GM18517 (cell line): ENCODE results near the gene SMIM7.
"Not testable (repeated sequence)": the region's sequence is repeated elsewhere in the genome, so short reads cannot be mapped to it uniquely, and the experiment has no call there.

Source experiments
- ATAC-seq: cut with Tn5 transposase; IDR thresholded peaks from one replicate; pipeline ENCODE4 v1.9.1; 2021; ENCODE audit warnings: mild to moderate bottlenecking, moderate library complexity; ENCODE audit not compliant: unreplicated experiment

SMIM7 gene

DNA sequence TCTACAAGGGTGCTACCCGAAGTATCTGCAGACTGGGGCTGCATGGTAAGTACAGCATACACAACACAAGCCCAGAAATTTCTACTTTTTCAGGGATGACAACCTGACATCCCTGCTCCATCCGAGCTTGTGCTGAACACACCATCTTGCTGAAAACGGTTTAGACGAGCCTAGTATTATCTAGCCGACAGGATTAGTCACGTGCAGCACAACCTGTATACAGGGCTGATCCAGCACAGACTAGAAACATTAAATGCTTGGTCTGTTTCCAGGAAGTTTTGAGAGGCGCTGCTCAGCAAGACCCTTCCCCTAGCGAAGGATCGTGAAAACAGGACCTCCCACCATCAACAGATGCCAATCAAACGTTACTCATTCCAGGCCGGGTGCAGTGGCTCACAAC lies 4.2 kb downstream of the SMIM7 start:
- ATAC-seq: no peak

DNA sequence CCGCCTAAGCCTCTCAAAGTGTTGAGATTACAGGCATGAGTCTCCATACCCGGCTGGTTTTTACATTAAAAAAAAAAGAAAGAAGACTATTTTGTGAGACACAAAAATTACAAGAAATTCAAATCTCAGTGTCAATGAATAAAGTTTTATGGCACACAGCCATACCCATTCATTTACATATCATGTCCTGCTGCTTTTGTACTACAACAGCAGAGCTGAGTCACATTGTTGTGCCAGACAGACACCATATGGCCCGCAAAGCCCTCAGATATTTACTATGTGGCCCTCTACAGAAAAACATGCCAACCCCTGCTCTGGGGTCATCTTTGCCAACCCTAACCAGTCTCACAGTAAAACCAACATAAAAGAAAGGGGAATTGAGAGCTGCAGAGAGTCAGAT lies 5.3 kb downstream of the SMIM7 start:
- ATAC-seq: no peak

DNA sequence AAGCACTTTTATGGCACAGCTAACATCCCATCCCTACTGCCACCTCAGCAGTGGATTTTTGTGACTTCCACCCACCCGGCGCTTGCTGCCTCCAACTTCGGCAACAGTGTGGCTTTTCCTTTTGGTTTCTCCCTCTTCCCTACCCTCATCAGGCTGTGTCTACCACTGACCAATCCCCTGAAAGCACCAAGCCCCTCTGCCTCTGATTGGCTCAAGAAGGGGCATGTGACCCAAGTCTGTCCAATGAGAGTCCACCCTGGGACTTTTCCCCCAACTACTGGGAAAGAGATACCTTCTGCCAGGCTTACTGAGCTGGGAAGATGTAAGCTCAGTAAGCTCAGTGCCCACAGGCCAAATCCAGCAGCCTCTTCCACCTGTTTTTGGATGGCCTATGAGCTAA lies 5.8 kb downstream of the SMIM7 start:
- no peak for ATAC-seq

DNA sequence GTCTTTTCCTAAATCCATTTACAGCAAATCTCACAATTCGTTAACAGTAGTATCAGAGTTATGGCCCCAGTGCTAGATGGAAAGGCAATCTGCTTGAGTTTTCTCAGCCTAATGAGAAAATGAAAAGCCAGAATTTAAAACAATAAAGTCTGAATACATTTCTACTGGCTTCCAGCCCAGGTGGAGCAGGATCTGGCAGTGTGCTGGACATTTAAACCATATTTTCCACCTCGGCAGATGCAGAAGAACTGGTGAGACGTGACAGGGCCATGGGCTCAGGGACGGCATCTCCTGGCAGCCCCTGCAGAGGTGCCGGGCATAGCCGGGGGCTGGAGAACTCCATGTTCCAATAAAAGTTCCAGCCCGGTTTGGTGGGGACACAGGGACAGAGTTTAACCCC lies 7.1 kb downstream of the SMIM7 start:
- no peak for ATAC-seq

DNA sequence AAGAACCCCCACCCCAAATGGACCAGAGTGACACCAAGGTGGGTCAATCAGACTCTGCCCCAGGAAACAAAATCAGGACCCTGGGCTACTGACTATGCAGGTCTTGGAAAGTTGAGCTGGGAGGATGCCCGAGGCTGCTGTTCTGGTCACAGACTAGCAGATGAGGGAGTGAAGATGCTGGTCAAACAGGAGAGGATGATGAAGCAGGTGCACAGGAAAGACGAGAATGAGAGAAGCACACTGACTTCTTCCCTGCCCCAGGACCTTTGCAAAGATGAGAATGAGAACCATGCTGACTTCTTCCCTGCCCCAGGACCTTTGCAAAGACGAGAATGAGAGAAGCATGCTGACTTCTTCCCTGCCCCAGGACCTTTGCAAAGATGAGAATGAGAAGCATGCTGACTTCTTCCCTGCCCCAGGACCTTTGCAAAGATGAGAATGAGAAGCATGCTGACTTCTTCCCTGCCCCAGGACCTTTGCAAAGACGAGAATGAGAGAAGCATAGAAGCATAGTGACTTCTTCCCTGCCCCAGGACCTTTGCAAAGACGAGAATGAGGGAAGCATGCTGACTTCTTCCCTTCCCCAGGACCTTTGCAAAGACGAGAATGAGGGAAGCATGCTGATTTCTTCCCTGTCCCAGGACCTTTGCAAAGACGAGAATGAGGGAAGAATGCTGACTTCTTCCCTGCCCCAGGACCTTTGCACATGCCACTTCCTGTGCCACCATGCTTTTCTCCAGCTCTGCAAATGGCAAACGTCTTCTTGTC lies 8.3 kb downstream of the SMIM7 start:
- ATAC-seq: not testable (repeated sequence)

DNA sequence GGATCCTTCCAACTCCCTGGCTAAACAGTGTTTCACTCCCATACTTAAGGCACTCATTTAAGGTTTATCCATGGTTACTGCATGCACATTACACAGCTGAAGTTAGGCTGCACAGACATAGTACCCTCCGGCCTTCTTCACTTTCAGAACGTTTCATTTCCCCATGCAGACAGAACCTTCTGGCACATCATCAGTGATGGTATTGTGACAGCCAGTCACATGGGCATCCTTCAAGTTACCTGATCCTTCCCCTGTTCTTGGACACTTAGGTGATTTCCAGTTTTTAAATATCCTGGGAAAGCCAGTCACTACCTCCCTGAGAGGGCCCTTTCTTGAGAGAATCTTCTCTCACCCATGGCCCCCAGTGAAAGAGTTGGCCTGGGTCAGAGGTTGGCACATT lies 9.1 kb downstream of the SMIM7 start:
- ATAC-seq: no peak

DNA sequence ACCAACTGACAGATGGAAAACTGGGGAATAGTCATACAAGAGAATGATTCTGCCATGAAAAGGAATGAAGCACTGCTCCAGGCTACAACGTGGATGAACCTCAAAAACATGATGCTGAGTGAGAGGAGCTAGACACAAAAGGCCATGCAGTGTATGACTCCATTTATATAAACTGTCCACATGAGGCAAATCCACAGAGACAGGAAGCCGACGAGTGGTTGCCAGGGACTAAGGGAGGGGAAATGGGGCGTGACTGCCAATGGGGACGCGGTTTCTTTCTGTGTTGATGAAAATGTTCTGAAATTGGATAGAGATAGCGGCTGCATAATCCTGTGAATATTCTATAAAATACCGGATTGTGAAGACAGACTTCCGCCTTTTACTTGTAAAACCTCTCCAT lies 10.2 kb downstream of the SMIM7 start:
- no peak for ATAC-seq

DNA sequence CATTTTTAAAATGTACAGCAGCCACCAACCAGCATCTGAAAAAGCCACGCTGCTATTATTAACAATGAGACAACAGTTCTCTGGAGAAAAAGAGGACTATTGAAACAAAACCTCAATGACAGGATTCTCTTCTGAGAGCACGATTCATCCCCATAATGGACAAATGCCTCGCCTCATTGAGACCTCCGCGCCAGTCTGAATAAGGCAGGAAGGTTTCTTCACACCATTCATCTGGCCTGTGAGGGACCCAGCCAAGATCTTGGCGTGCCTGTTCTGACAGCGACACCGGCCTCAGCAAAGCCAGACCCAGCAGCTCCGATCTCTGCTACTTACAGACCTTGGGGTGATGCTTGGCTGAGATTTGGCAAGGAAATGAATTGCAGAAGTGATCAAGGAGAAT lies 14.8 kb downstream of the SMIM7 start:
- ATAC-seq: no peak

DNA sequence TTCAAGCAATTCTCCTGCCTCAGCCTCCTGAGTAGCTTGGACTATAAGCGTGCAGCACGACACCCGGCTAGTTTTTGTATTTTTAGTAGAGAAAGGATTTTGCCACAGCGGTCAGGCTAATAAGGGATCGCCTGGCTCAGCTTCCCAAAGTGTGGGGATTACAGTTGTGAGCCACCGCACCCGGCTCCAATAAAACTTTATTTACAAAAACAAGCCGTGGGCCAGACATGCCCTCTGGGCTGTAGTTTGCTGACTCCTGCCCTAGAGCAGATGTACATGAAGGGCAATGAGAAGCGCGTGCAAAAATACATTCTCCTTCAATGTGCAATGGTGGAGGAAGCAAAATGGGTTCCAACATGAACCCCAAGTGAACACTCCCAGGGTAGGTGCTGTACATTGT lies 18.2 kb downstream of the SMIM7 start:
- ATAC-seq: no peak

DNA sequence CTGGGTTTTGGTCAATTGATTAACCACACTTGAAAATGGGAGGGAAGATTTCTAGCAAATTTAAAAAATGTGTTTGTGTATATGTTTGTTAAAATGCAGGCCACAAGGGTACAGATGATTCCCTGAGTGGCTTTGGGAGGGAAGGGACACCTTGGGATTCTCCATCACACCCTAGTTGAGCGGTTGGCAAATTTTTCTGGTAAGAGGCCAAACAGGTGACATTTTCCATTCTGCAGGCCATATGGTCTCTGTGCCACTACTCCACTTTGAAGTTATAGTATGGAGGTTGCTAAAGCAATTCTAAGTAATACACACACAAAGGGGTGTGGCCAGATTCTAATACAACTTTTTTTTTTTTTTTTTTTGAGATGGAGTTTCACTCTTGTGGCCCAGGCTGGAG lies 19.0 kb downstream of the SMIM7 start:
- ATAC-seq: no peak

DNA sequence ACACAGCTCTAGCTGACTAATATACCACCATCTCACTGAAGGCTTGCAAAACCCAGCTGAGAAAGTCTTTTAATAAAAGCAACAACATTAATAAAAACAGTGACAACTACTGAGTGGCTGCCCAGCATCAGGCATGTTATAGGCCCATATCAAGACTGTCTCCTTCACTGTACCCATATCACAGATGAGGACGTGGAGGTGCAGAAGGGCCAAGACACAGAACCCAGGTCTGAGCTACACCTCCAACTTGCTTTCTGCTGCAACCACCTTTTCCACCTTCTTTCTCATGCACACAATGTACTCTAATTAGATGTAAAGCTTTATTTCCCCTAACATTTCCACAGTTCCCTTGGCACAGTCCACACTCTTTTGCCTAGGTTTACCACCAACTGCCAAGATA lies 21.3 kb downstream of the SMIM7 start:
- no peak for ATAC-seq

DNA sequence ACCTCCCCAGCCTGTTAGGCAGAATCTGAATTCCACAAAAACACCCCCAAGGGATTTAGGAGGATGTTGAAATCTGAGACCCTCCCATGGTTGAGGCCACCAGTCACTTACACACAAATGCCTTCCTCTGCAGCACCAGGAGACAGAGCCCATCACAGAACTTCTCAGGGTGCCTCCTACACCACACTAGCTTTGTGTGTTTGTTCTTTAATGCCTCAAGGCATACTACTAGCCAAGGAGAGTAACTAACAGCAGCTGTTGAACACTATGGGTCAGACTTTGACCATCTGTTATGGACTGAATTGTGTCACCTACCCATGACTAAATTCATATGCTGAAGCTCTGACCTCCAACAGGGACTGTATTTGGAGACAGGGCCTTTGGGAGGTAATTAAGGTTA lies 22.4 kb downstream of the SMIM7 start:
- no peak for ATAC-seq

DNA sequence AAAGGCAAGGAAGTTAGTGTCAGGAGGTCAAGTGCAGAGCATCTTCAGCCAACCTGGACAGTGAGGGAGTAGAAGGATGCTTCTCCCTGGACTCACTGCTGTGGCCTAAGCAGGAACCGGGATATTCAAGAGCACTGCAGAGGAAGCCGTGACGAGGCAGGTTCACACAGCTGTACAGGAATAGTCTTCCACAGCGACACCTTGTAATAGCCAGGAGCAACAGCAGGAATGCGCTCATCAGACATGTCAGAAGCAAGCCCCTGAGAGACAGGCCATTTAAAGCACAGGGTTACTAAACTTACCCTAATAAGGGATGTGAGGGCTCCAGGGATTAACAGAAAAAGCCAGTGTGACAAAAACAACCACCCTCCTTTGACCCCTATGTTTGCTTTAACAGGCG lies 28.5 kb downstream of the SMIM7 start:
- ATAC-seq: no peak

DNA sequence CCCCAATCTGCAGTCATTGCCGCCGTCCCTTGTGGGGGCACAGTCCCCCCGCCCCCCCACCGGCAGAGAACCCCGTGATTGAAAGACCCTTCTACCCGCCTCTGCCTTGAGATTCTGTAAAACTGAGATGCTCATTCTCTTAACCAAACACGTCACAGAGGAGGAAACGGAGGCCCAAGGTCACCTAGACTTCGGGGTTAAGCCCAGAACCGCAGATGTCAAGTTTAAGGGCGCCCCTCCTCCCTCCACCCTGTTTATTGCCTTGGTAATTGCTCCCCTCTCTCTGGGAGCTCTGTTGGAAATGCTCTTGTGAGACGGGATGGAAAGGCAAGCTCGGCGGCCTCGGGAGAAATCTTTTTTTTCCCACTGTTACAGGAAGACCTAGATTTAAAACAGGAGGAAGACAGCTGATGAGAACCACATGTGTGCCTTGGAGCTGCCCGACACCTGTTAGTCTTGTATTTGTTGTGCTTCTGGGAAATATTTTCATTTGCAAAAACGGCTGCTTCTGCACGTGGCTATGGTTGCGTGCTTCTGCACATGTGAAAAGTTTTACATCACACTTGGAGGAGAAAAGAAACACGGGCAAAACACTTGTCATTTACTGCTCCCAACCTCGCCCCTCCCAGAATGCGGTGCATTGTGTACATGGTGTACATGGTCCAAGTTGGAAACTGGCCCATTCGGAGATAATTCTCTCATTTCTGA lies 30.8 kb downstream of the SMIM7 start:
- ATAC-seq: no peak

DNA sequence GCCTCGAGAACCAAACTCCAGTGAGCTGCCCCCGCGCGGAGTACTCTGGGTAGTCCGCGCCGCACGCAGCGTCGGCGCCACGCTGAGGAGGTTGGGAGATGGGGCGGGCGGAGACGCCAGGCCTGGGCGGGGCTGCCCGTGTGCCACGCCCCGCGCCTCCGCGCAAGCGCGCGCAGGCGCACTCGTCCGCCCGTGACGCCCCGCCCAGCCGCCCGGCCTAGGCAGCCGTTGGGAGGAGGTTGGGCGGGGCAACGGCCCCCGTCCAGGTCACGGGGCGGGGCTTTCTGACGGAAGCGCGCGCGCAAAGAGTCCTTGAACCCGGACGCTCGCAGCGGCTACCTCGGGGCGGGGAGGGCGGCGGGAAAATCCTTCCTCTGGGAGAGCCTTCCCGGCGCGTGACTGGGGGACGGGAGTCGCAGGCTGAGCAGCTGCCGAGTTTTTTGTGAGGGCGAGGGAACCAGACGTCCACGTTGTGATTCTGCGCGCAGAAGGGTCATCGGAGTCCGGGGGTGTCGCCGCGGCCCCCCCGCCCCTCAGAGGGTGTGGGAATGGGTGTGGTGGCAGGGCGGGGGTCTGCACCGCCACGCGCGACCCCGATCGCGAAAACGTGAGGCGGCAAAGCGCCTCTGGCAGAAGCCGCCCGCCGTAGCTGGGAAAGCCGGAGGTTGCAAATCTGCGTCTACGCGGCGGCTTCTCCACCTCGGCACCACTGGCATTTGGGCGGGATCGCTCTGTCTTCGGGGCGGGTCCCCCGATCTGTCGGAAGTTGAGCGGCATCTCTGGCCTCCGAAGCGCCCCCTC lies 31.6 kb downstream of the SMIM7 start, which contains the start of gene MED26:
Gene MED26, minus strand, starts transcription at position 22 of the 801 bp plus-strand sequence. CDS start 261 bp downstream, outside the sequence.
- ATAC-seq: peak; percentile 60

DNA sequence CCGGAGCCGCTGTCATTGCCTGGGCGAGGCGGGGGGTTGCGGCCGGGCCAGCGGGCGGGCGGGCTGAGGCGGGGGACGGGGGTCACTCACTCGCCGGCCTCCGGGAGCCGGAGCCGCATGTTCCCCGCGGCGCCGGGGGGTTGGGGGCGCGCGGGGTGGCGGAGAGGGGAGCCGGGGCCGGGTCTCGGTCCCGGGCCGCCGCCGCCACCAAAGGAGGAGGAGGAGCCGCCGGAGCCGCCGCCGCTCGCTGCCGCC lies 32.1 kb downstream of the SMIM7 start:
- no peak for ATAC-seq

DNA sequence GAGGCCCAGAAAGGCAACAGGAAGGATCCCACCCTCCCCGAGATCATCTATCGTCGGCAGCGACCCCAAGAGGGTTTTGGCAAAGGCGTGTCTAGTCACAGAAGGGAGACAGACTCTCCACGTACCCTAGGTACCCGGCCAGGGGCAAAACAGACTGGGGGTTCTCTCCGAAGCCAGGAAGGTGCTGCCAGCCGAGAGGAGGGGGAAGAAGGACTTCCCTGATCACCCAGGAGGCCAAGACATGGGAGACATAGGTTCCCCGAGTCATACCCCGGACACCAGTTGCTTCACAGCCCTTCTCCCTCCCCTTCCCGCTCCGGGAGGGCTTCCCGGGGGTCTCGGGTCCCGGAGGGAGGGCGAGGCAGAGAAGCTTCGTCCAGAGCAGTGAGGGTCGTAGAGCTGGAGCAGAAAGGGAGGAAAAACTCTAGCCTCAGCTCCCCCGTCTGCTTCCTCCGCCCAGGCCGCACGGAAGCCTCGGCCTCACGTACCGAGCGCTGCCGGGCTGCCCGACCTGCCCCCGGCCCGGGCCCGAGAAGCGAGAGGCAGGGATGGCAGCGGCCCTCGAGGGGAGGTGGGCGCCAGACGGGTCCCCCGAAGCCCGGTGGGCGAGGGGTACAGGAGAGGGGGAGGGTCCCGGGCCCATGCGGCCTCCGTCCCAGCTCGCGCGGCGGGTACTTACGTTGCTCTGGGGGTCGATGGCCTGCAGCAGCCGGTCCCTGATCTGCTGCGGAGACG lies 32.6 kb downstream of the SMIM7 start:
- no peak for ATAC-seq

DNA sequence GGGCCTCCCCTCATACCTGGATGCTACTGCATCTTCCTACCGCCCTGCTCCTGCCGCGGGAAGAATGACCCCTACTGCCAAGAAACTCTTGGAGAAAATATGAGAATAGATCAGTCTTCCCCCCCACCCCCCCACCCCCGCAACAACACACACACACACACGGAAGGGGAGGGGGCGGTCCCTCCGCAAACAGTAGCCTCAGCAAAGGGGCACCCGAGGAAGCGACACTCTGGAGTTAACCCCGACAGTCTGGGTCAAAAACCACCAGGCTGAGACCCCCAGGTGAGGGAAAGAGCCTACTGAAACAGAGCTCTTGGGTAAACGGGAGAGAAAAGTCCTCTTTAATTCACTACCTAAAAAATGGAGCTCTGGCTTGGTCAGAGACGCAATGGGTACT lies 33.1 kb downstream of the SMIM7 start:
- ATAC-seq: no peak

DNA sequence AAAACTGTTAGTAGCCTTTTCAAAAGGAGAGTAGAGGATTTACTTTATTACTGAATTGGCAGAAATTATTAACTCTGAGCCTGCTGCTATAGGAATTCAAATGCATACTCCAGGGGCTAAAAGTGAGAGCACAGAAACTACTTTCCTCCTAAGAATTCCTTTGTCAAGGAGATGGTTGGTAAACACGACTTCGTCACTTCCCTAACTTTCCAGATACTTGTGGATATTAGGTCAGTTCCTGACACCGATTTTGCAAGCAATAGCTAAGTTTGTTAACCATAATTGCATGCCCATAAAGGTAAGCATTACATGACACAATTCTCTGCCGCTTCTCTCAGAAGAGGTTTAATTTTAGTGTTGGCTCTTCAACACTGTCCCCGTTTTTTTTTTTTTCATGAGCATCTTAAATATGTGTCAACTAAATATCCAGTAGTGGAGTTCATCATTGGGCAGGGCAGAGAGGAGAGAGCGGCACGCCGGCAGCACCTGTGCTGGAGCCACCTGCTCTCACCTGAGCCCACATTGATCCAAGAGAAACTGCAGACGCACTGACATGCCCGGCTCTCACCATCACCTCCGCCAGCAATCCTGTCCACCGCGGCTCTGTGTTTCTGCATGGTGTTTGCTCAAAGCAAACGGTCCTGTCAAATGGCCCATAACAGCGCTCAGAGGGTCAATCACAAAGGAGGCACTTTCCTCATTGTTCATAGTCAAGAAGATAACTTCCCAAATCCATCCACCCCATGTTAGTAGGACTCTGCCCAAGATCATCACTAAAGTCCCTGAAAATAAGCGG lies 34.6 kb downstream of the SMIM7 start:
- ATAC-seq: no peak

DNA sequence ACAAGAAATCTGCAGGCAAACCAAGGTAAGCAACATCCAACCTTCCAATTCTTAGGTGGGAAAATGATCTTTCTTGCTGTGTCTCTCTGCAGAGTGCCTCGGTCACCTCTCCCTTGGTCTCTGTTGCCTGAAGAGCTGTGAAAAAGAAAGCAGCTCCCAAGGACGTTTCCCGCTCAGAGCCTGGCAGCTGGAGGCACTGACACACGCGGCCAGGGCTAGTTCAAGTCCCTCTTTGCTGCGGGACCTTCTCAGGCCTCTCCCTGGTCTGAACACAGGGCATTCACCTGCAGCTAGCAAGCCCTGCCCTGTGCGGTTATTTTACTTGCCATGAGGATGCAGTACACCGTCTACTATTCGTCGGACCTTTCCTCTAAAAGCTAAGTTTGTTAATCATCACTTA lies 35.7 kb downstream of the SMIM7 start:
- no peak for ATAC-seq

DNA sequence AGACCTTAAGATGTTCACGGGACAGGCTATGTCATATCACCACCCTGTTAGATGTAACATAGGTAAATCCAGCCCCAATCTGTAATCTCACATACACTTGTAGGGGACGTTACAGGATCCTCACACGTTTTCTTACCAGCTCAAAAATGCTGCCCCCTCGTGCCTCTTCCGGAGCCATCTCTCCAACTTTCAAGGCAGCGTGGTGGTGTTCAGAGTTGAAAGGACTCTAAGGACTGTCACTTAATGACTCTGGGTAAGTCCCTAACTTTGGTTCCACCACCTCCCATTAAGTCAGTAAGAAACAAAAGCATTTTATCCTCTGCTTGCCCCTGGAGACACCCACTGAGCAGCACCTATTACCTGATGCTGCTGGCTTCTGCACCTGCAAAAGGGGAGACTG lies 36.4 kb downstream of the SMIM7 start:
- no peak for ATAC-seq
